ENCODE data around the gene FLVCR2.
A peak's percentile ranks its signal among the peaks of the same experiment; 100 is the strongest.

FLVCR2 gene

GRCh38 chr14:75558440-75558839 lies 20.0 kb upstream of the FLVCR2 start:
- DNase-seq (ENCODE audit: low read depth, low spot score) = no peak

DNA sequence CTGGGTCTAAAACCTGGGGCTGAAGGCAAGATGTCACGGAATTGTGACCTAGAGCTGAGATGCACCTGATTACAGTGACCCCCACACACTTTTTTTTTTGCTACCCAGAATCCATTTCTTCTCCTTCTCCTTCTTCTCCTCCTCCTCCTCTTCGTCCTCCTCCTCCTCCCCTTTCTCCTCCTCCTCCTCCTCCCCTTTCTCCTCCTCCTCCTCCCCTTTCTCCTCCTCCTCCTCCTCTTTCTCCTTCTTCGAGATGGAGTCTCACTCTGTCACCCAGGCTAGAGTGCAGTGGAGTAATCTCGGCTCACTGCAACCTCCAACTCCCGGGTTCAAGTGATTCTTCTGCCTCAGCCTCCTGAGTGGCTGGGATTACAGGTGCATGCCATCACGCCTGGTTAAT lies 19.4 kb upstream of the FLVCR2 start:
- no peak for DNase-seq (ENCODE audit: low read depth, low spot score)

DNA sequence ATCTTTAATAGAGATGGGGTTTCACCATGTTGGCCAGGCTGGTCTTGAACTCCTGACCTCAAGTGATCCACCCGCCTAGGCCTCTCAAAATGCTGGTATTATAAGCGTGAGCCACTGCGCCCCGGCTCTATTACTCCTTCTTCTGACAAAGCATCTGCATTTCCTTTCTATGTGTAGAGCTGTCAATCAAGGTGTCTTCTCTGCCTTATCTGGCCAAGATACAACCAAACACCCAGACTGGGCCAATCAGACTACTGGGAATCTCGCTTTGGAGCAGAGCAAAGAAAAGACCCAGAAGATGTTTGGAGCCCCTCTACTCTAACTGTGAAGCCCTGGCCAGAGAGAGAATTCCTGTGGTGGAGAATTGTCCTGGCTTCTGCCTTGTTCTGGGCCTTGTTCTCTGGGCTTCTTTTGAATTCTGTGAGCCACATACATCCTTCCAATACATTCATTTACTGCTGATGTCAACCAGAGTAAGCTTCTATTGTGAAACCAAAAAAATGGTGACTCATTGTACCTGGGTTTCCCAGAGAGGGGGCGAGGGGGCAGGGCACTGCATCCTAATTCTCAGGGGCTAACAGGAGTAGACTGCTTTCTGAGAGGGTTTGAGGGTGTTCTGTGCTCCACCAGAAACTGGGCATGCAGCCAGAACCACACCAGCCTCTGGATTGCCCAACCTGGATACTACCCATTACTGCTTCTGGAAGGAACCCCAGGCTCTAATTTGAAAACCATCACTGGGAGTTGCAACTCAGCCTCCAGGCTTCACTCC lies 18.8 kb upstream of the FLVCR2 start:
- DNase-seq (ENCODE audit: low read depth, low spot score) = no peak

GRCh38 chr14:75561013-75561432 lies 17.4 kb upstream of the FLVCR2 start:
- peak; percentile 91 for DNase-seq (ENCODE audit: low read depth, low spot score)

DNA sequence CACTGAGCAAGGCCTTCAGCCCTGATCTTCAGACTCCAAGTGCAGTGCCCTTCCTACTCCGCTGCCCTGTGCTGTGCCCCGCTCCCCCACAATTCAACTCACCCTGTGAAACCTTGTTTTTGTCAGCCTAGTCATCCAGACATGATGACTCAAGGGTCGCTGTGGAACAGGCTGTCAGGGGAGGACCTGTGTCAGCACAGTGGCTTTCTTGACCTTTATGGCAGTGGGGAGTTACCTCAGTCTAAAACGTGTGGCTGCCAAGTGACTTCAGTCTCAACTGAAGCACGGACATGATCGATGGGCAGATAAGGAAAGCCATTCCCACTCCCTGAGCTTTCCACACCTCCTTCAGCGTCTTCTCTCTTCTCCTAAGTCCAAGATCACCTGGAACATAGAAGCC lies 16.3 kb upstream of the FLVCR2 start:
- no peak for DNase-seq (ENCODE audit: low read depth, low spot score)

DNA sequence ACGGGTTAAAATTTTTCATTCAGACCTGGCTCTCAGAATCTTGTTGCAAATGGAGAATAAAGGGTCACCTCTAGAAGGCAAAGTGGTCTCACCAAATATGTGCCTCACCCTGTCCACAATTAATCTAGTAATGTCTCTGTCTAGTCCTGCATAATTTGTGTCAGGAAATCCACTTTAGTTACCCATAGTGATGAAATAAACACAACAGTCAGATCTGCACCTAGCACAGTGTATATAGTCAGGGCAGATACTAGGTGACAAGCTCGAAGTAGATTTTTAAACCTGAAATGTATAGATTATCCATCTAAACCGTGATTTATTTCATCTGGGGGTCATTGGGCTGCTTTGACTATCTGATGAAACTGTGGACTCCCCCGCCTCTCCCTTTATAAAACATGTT lies 15.9 kb upstream of the FLVCR2 start:
- no peak for DNase-seq (ENCODE audit: low read depth, low spot score)

DNA sequence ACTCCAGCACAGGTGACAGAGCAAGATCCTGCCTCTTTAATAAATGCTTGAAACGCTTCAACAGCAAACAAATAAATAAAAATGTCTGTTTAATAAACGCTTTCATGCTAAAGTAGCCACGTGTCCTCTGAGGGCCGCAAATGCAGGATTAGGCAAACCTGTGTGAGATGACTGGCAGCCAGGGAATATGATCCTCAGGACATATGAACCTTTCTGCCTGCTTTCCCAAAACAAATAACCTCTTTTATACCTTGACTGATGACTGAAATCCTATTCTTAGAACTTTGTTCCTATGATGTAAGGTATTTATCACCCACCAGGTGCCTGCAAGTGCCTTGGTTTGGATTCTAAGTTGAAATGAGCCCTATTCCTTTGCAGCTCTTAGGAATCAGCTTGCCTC lies 14.5 kb upstream of the FLVCR2 start:
- no peak for DNase-seq (ENCODE audit: low read depth, low spot score)

- DNase-seq (ENCODE audit: low read depth, low spot score) = no peak
Measured at GRCh38 chr14:75565056-75565455, 13.4 kb upstream of the FLVCR2 start.

DNA sequence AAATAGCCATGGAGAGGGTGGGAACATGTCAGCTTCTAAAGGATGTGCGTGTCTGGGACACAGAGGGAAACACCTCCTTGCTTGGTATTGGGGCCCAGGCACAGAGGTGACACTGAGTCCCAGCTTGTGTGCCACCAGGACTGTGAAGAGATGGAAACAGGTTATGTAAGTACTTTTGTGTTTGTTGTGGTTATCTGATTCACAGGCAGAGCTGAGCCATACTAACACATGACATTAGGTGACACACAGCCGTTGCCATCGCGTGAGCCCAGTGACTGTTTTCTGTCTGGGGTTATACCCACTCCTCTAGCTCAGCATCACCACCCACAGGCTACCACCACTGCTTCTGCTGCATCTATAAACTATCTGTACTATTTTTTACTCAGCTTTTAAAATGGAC lies 12.1 kb upstream of the FLVCR2 start:
- DNase-seq (ENCODE audit: low read depth, low spot score) = no peak

- no peak for DNase-seq (ENCODE audit: low read depth, low spot score)
Measured at GRCh38 chr14:75566752-75567151, 11.7 kb upstream of the FLVCR2 start.

DNA sequence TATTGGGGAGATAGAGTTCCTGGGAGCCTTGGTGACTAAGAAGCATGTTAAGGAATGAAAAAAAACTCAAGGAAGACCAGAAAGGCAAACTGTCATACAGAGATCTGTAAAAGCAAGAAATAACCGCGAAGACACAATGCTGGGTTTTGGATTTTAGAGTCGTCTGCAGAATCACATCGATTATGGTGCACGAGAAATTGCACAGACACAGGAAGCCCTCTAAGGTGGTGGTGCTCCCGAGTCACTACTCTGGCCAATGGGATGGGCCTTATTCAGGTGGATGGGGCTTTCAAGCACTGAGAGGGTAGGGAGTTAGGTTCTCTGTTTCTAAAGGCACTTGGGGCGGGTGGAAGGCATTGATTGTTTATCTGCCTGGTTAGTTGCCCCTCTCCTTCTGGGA lies 10.3 kb upstream of the FLVCR2 start:
- DNase-seq (ENCODE audit: low read depth, low spot score) = no peak

- DNase-seq (ENCODE audit: low read depth, low spot score) = no peak
Measured at GRCh38 chr14:75568791-75569190, 9.6 kb upstream of the FLVCR2 start.

DNA sequence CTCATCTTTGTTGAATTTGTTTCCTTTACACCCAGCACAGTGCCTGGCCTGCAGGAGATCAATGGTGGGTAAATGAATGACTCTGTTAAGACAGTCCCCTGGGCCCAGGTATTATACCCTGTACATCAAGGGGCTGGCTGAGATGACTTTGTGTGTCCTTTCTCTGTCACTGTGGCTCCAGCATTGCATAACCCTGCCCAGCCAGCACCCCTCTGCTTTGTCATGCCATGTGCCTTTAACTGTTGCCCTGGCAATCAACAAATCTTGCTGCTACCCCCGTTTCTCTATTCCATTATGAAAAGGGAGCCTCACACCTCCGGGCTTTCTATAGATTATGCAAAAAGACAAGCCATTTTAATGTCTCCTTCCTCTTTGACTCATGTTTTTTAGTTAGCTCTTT lies 7.6 kb upstream of the FLVCR2 start:
- DNase-seq (ENCODE audit: low read depth, low spot score) = no peak

GRCh38 chr14:75572104-75572503 lies 6.3 kb upstream of the FLVCR2 start:
- DNase-seq (ENCODE audit: low read depth, low spot score) = no peak

DNA sequence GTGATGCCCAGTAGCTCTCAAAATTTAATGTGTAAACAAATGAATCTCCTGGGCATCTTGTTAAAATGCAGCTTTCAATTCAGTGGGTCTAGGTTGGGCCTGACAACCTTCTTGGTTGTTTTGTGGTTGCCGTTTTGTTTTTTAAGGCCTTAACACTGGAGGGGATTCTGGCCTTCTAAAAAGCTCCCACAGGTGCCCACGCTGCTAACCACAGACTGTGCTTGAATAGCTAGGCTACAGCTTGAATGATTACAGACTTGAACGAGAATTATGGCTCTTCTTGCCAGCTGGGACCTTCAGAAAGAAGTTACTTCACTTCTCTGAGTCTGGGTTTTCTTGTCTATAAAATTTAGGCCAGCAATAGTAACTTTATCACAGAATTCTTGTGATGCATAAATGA lies 1.3 kb upstream of the FLVCR2 start:
- no peak for DNase-seq (ENCODE audit: low read depth, low spot score)

- peak; percentile 91 for DNase-seq (ENCODE audit: low read depth, low spot score)
Measured at GRCh38 chr14:75577729-75578101, 705 bp upstream of the FLVCR2 start.

DNA sequence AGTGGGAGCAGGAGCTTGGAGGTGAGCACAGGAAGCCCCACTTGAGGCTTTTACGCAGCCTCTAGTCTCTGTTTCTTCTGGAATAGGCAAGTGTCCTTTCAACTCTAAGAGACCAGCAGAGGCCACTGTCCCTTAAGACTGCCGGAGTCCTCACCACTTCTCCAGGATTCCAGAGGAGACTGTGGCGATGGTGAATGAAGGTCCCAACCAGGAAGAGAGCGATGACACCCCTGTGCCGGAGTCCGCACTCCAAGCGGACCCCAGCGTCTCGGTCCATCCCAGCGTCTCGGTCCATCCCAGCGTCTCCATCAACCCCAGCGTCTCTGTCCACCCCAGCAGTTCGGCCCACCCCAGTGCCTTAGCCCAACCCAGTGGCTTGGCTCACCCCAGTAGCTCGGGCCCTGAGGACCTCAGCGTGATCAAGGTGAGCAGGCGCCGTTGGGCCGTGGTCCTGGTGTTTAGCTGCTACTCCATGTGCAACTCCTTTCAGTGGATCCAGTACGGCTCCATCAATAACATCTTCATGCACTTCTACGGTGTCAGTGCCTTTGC lies 442 bp downstream of the FLVCR2 start:
- no peak for DNase-seq (ENCODE audit: low read depth, low spot score)

GRCh38 chr14:75579338-75579864 lies 981 bp downstream of the FLVCR2 start:
- no peak for DNase-seq (ENCODE audit: low read depth, low spot score)

GRCh38 chr14:75579882-75580281 lies 1.5 kb downstream of the FLVCR2 start:
- DNase-seq (ENCODE audit: low read depth, low spot score) = no peak

GRCh38 chr14:75587388-75587787 lies 9.0 kb downstream of the FLVCR2 start:
- peak; percentile 55 for DNase-seq (ENCODE audit: low read depth, low spot score)

DNA sequence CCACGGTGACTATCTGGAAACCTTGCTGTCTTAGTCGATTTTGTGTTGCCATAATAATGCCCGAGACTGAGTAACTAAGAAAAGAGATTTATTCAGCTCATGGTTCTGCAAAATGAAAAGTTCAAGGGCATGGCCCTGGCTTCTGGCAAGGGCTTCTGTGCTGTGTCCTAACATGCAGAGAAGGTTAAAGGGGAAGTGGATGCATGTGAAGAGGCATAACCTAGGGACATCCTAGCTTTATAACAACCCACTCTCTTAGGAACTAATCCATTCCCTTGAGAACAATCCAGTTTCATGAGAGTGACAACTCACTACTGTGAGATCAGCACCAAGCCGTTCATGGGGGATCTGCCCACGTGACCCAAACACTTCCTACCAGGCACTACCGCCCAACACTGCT lies 11.5 kb downstream of the FLVCR2 start:
- no peak for DNase-seq (ENCODE audit: low read depth, low spot score)

- DNase-seq (ENCODE audit: low read depth, low spot score) = no peak
Measured at GRCh38 chr14:75591331-75591946, 13.0 kb downstream of the FLVCR2 start.

- no peak for DNase-seq (ENCODE audit: low read depth, low spot score)
Measured at GRCh38 chr14:75591987-75592575, 13.7 kb downstream of the FLVCR2 start.
